Right atrium auricular region (tissue), 2 donors: Measurements from ENCODE around the gene ARL8A. TPM values are rescaled to one million over a fixed set of nuclear protein-coding genes. Genes with fewer than 3 reads are reported as not detected.
"Not testable (repeated sequence)": the region's sequence is repeated elsewhere in the genome, so short reads cannot be mapped to it uniquely, and the experiment has no call there.

Experiments
- DNase-seq: peaks from one replicate; pipeline ENCODE4 v3.0.0-alpha.2; 2019; ENCODE audit warnings: low spot score
- H3K27ac ChIP-seq, 2 donors: fragments of 200-600 bp; sonication (generic); 1 replicate in 1 of 2; 2 replicates in 1 of 2; pipeline ENCODE4 v1.5.1; 2016 to 2019
- H3K27me3 ChIP-seq, 2 donors: fragments of 200-600 bp; sonication (generic); one replicate each; pipeline versions ENCODE4 v1.5.1 to v1.6.0; 2017 to 2019
- H3K36me3 ChIP-seq: fragments of 200-600 bp; sonication (generic); one replicate; pipeline ENCODE4 v1.5.1; 2016
- H3K4me1 ChIP-seq, 2 donors: fragments of 200-600 bp; sonication (generic); one replicate each; pipeline versions ENCODE4 v1.5.1 to v1.6.0; 2017 to 2019
- H3K4me3 ChIP-seq, 2 donors: fragments of 200-600 bp; sonication (generic); 1 replicate in 1 of 2; 2 replicates in 1 of 2; pipeline ENCODE4 v1.5.1; 2017 to 2019; ENCODE audit warnings: mild to moderate bottlenecking in 1 of 2, moderate library complexity in 1 of 2
- H3K9me3 ChIP-seq, 2 donors: fragments of 200-600 bp; sonication (generic); one replicate each; pipeline ENCODE4 v1.5.1; 2019
- CTCF ChIP-seq, 2 donors: fragments of 200-600 bp; sonication (generic); IDR thresholded peaks; one replicate each; pipeline ENCODE4 v1.5.1; 2019; ENCODE audit warnings: antibody characterized with exemption in 2 of 2
- total RNA-seq, 2 donors: library from RNA; depleted of rRNA; stranded (reverse); fragments of >200 nt; gene quantifications; one replicate each; pipeline ENCODE4 v1.1.0, GENCODE V29; 2016

The ARL8A gene
- total RNA-seq, 2 donors from 2014 or later: 30.8 to 41.6 TPM

- Histone ChIP-seq H3K9me3 (no peaks in the 10 kb centered on the region), H3K36me3 (no peaks in the 10 kb centered on the region), H3K27me3 (no peaks in the 10 kb centered on the region), H3K27ac (peak overlapping the region; percentile 46 to 69), H3K4me1 (peaks cover 0 to 24% of the 10 kb centered on the region in 2 donors), H3K4me3 (no peak overlapping the region)
- no peak for TF ChIP-seq CTCF (IDR thresholded peaks at IDR 0.05)
- DNase-seq: no peak
Observed at GRCh38 chr1:202113690-202114300, 30.7 kb downstream of the ARL8A start.

GRCh38 chr1:202112859-202113689 is 31.5 kb downstream of the ARL8A start:
- no peaks in the 10 kb centered on the region for H3K9me3 ChIP-seq
- H3K4me3 ChIP-seq: no peak overlapping the region
- no peak for TF ChIP-seq CTCF (IDR thresholded peaks at IDR 0.05)
- no peaks in the 10 kb centered on the region for H3K27me3 ChIP-seq
- no peaks in the 10 kb centered on the region for H3K36me3 ChIP-seq
- H3K4me1 ChIP-seq: peaks cover 0 to 28% of the 10 kb centered on the region in 2 donors
- DNase-seq: no peak
- H3K27ac ChIP-seq: peak overlapping the region; percentile 46 to 69

DNA sequence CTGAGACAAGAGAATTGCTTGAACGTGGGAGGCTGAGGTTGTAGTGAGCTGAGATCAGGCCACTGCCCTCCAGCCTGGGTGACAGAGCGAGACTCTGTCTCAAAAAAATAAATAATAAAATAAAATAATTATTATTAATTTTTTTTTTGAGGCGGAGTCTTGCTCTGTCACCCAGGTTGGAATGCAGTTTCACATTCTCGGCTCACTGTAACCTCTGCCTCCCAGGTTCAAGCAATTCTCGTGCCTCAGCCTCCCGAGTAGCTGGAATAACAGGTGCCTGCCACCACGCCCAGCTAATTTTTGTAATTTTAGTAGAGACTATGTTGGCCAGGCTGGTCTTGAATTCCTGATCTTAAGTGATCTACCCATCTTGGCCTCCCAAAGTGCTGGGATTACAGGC is 32.9 kb downstream of the ARL8A start:
- not testable (repeated sequence) for DNase-seq, H3K9me3 ChIP-seq, H3K27me3 ChIP-seq, H3K36me3 ChIP-seq, H3K4me3 ChIP-seq
- peaks cover 0 to 42% of the 10 kb centered on the region in 2 donors for H3K4me1 ChIP-seq
- peak overlapping the region in 1 of 2 donors; percentile 23 for H3K27ac ChIP-seq

DNA sequence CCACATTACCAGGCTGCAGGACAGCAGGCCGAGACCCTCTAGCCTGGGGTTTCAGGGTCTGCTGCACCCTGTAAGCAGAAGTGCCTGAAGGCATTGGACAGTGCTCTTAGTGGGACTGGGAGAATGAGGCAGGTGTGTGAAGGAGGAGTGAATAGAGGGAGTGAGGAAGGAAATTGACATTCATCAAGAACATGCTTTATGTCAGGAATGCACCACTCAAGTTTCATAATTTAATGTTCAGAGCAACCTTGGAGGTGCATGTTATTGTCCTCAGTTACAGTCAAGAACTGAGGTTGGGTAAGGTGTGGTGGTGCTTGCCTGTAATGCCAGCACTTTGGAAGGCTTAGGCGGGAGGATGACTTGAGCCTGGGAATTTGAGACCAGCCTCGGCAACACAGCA is 33.6 kb downstream of the ARL8A start:
- Histone ChIP-seq H3K27ac (peak overlapping the region in 1 of 2 donors; percentile 23), H3K4me1 (peaks cover 0 to 47% of the 10 kb centered on the region in 2 donors), H3K27me3 (no peaks in the 10 kb centered on the region), H3K4me3 (no peak overlapping the region), H3K9me3 (no peaks in the 10 kb centered on the region), H3K36me3 (no peaks in the 10 kb centered on the region)
- no peak for TF ChIP-seq CTCF (IDR thresholded peaks at IDR 0.05)
- DNase-seq: no peak

GRCh38 chr1:202107801-202108731 is 36.5 kb downstream of the ARL8A start:
- no peak for DNase-seq
- peak overlapping the region; percentile 78 to 80 for H3K27ac ChIP-seq

More at GRCh38 chr1:202107801-202108731, 36.5 kb downstream of the ARL8A start:
- Histone ChIP-seq H3K4me1 (peaks cover 0 to 38% of the 10 kb centered on the region in 2 donors), H3K36me3 (no peaks in the 10 kb centered on the region), H3K9me3 (no peaks in the 10 kb centered on the region), H3K4me3 (no peak overlapping the region), H3K27me3 (no peaks in the 10 kb centered on the region)
- TF ChIP-seq CTCF (IDR thresholded peaks at IDR 0.05): no peak
